Breast epithelium (tissue), 3 donors: ENCODE results near the gene CCBE1.

ENCODE experiments used
- CTCF ChIP-seq, 3 donors: fragments of 450-650 bp; IDR thresholded peaks; one replicate each; pipeline ENCODE4 v1.5.1; 2016 to 2017; ENCODE audit warnings: antibody characterized with exemption in 3 of 3, mild to moderate bottlenecking in 3 of 3, moderate library complexity in 3 of 3
- POLR2A ChIP-seq: fragments of 450-650 bp; IDR thresholded peaks from one replicate; pipeline ENCODE4 v1.6.1; 2016; ENCODE audit warnings: antibody characterized with exemption, mild to moderate bottlenecking, moderate library complexity
- POLR2AphosphoS5 ChIP-seq, 3 donors: sonication (generic); formaldehyde crosslinking; IDR thresholded peaks; one replicate each; pipeline ENCODE4 v1.6.1; 2017; ENCODE audit warnings: antibody characterized with exemption in 3 of 3

GRCh38 chr18:59456657-59457056 is 240.6 kb downstream of the CCBE1 start:
- TF ChIP-seq CTCF (IDR thresholded peaks at IDR 0.05) (no peak), POLR2AphosphoS5 (IDR thresholded peaks at IDR 0.05) (no peak), POLR2A (no peak)
